ENCODE measurements around the gene DLG2. TPM values are rescaled to one million over a fixed set of nuclear protein-coding genes. Genes with fewer than 3 reads are reported as not detected.

Gene DLG2
- total RNA-seq, 1 donor from 2014 or later, result 5.1 TPM

DNA sequence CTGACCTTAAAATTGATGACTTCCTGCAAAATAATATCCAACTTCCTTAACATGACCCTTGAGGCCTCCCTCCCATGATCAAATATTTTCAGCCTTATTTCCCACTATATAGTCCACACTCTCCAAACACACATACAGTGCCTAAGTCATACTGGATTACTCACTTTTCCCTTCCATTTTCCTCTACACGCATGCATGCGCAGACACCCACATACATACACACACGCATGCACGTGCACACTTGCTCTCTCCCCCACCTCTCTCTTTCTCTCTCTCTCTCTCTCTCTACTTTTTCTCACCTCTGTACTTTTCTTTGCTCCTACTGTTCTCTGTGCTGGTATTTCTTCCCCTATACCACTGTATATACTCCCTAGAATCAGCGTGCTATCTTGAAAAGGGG lies 28.1 kb downstream of the DLG2 start:
- TF ChIP-seq, protein P1, sequence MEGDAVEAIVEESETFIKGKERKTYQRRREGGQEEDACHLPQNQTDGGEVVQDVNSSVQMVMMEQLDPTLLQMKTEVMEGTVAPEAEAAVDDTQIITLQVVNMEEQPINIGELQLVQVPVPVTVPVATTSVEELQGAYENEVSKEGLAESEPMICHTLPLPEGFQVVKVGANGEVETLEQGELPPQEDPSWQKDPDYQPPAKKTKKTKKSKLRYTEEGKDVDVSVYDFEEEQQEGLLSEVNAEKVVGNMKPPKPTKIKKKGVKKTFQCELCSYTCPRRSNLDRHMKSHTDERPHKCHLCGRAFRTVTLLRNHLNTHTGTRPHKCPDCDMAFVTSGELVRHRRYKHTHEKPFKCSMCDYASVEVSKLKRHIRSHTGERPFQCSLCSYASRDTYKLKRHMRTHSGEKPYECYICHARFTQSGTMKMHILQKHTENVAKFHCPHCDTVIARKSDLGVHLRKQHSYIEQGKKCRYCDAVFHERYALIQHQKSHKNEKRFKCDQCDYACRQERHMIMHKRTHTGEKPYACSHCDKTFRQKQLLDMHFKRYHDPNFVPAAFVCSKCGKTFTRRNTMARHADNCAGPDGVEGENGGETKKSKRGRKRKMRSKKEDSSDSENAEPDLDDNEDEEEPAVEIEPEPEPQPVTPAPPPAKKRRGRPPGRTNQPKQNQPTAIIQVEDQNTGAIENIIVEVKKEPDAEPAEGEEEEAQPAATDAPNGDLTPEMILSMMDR (IDR thresholded peaks at IDR 0.05; ENCODE audit: unreplicated experiment), result no peak
- Mint-ChIP-seq H3K27me3 (ENCODE audit: unreplicated experiment) (no peaks in the 10 kb centered on the region), H3K36me3 (ENCODE audit: low read depth, unreplicated experiment) (no peaks in the 10 kb centered on the region), H3K4me3 (ENCODE audit: unreplicated experiment) (no peak overlapping the region), H3K9me3 (ENCODE audit: unreplicated experiment) (no peaks in the 10 kb centered on the region), H3K27ac (ENCODE audit: unreplicated experiment) (no peak overlapping the region), H3K4me1 (ENCODE audit: unreplicated experiment) (no peaks in the 10 kb centered on the region)
- DNase-seq (ENCODE audit: low spot score), result no peak

DNA sequence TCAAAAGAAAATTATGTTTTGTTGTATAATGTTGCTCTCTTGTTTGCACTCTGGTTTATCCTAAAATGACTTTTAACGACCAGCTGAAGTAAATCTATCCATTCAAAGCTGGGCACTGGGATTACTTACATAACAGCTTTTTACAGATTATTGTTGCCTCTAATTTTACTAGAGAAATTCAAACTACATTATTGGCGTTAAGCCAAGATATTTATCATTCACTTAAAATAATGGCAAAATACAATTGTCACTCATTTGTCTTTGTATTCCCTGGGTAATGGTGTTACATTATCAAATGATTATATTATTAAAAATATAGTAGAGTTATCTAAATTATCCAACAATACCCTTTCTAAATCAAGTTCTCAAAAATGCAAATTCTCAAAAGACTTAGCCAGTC lies 30.3 kb downstream of the DLG2 start:
- H3K36me3 Mint-ChIP-seq (ENCODE audit: low read depth, unreplicated experiment), result no peaks in the 10 kb centered on the region
- H3K4me1 Mint-ChIP-seq (ENCODE audit: unreplicated experiment), result no peaks in the 10 kb centered on the region
- H3K9me3 Mint-ChIP-seq (ENCODE audit: unreplicated experiment), result no peaks in the 10 kb centered on the region
- TF ChIP-seq, protein P1 (IDR thresholded peaks at IDR 0.05; ENCODE audit: unreplicated experiment), result no peak
- no peak overlapping the region for H3K4me3 Mint-ChIP-seq (ENCODE audit: unreplicated experiment)
- no peak for DNase-seq (ENCODE audit: low spot score)
- no peak overlapping the region for H3K27ac Mint-ChIP-seq (ENCODE audit: unreplicated experiment)
- no peaks in the 10 kb centered on the region for H3K27me3 Mint-ChIP-seq (ENCODE audit: unreplicated experiment)

DNA sequence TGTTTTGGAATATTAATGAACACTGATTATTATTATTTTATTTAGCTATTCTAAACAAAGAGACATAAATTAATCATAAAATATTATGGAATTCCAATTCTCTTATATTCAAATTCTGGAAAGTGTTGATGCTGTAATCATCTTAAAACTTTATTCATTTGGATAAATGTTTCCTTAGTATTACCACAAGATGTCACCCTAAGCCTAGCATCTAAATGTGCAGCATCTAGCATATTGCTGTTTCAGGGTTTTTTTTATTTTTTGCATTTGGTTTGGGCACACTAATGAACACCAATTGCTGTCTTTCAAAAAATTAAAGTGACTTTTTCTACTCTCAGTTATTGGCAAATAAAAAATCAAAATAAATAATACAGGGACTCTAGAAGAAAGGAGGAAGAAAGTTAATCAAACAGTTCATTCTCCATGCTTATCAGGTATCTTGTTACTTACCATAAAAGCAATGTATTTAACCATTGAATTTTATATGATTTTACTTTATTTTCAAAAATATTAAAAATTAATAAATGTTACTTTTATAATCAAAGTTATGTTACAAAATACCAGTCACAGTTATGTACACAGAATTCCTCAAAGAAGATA lies 31.8 kb downstream of the DLG2 start:
- Mint-ChIP-seq H3K27me3 (ENCODE audit: unreplicated experiment) (no peaks in the 10 kb centered on the region), H3K27ac (ENCODE audit: unreplicated experiment) (no peak overlapping the region), H3K36me3 (ENCODE audit: low read depth, unreplicated experiment) (no peaks in the 10 kb centered on the region), H3K4me3 (ENCODE audit: unreplicated experiment) (no peak overlapping the region), H3K4me1 (ENCODE audit: unreplicated experiment) (no peaks in the 10 kb centered on the region), H3K9me3 (ENCODE audit: unreplicated experiment) (no peaks in the 10 kb centered on the region)
- no peak for DNase-seq (ENCODE audit: low spot score)
- TF ChIP-seq, protein P1 (IDR thresholded peaks at IDR 0.05; ENCODE audit: unreplicated experiment), result peak; percentile 55

DNA sequence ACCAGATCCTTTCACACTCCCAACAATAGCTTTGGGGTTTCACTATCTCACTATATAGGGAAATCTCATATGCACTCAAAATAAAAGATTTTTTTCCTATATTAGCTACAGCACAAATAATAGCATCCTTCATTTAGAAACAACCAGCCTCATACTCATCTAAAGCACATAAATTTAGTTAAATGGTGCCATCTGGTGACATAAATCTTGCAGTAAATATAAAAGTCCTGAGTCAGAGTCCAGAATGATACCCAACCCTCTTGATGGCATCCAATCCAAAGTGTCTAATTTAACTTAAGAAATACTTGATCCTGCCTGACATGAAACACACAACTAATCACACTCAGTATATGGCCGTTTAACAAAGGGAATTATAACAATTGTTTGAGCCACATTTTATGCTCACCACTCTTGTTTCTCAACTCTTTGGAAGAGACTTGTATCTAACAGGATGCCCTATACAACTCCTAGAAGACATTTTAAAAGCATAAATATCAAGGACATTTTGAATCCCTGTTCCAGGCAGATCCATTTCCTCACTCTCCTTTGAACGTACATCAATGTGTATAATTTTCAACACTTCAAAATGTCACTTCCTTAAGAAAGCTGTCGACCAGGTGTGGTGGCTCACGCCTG lies 36.2 kb downstream of the DLG2 start:
- H3K9me3 Mint-ChIP-seq (ENCODE audit: unreplicated experiment), result no peaks in the 10 kb centered on the region
- H3K4me3 Mint-ChIP-seq (ENCODE audit: unreplicated experiment), result no peak overlapping the region
- DNase-seq (ENCODE audit: low spot score), result no peak
- H3K27ac Mint-ChIP-seq (ENCODE audit: unreplicated experiment), result no peak overlapping the region
- no peaks in the 10 kb centered on the region for H3K27me3 Mint-ChIP-seq (ENCODE audit: unreplicated experiment)
- no peaks in the 10 kb centered on the region for H3K36me3 Mint-ChIP-seq (ENCODE audit: low read depth, unreplicated experiment)
- TF ChIP-seq, protein P1 (IDR thresholded peaks at IDR 0.05; ENCODE audit: unreplicated experiment), result no peak
- H3K4me1 Mint-ChIP-seq (ENCODE audit: unreplicated experiment), result no peaks in the 10 kb centered on the region

GRCh38 chr11:85589373-85589772 lies 37.8 kb downstream of the DLG2 start:
- no peak overlapping the region for H3K27ac Mint-ChIP-seq (ENCODE audit: unreplicated experiment)
- H3K4me3 Mint-ChIP-seq (ENCODE audit: unreplicated experiment), result no peak overlapping the region
- TF ChIP-seq, protein P1 (IDR thresholded peaks at IDR 0.05; ENCODE audit: unreplicated experiment), result no peak
- no peaks in the 10 kb centered on the region for H3K9me3 Mint-ChIP-seq (ENCODE audit: unreplicated experiment)
- no peaks in the 10 kb centered on the region for H3K27me3 Mint-ChIP-seq (ENCODE audit: unreplicated experiment)
- H3K4me1 Mint-ChIP-seq (ENCODE audit: unreplicated experiment), result no peaks in the 10 kb centered on the region
- no peaks in the 10 kb centered on the region for H3K36me3 Mint-ChIP-seq (ENCODE audit: low read depth, unreplicated experiment)
- no peak for DNase-seq (ENCODE audit: low spot score)
